Measurements from ENCODE around the gene APOA5. TPM values are rescaled to one million over a fixed set of nuclear protein-coding genes. Genes with fewer than 3 reads are reported as not detected.

The APOA5 gene
- total and polyA plus RNA-seq, 2 of the 4 experiments (the other 2 are of a cell fraction): not detected

- peaks cover 21% of the 10 kb centered on the region for H3K36me3 ChIP-seq (ENCODE audit: control insufficient read depth, insufficient read depth, low read length)
- no peak overlapping the region for H3K9ac ChIP-seq (ENCODE audit: low read depth, low read length)
- no peak overlapping the region for H4K5ac ChIP-seq (ENCODE audit: low read depth, low read length)
- peaks cover 24% of the 10 kb centered on the region for H3K9me1 ChIP-seq (ENCODE audit: insufficient read depth, low read length)
- H3K27ac ChIP-seq (ENCODE audit: insufficient read depth, low read length): no peak overlapping the region
- H3K79me1 ChIP-seq (ENCODE audit: low read depth in 1 of 2, low read length in 2 of 2): peaks cover 37 to 46% of the 10 kb centered on the region in 2 experiments
- no peak overlapping the region for H2BK15ac ChIP-seq (ENCODE audit: low read depth, low read length)
- ATAC-seq (ENCODE audit: low read depth): no peak
- no peak overlapping the region for H2AK5ac ChIP-seq (ENCODE audit: low read depth, low read length)
- in situ Hi-C loops (cut with MboI; ENCODE audit: low sequenced_read_pairs) (loop anchor here (5.0 kb wide), 1 partner anchor 443 kb away; the partner anchor contains the start of genes PCSK7 and RNF214), intact Hi-C loops (cut with micrococcal nuclease) (loop anchor here (1.0 kb wide), 1 partner anchor 47 kb away; no protein-coding TSS in a partner anchor), dilution Hi-C loops (cut with HindIII; ENCODE audit: low sequenced_read_pairs, unreplicated experiment) (no loop called here)
- no peak overlapping the region; the same call in 1 of the 2 replicates for H2BK20ac ChIP-seq (ENCODE audit: low read depth, low read length)
- no peak overlapping the region for H3K4me2 ChIP-seq (ENCODE audit: low read depth, low read length)
- no peak for DNase-seq
- no peak overlapping the region for H3K56ac ChIP-seq (ENCODE audit: extremely low read depth, insufficient read depth, low read length)
- H2BK5ac ChIP-seq (ENCODE audit: low read depth, low read length, poor library complexity, severe bottlenecking): no peak overlapping the region
- H2AK9ac ChIP-seq (replicated peaks; ENCODE audit: low read depth, low read length, poor library complexity): peak overlapping the region; percentile 28
- POLR2A ChIA-PET (ENCODE audit: unreplicated experiment): no interaction called here
- BruUV-seq (replicated peaks): no TSS peak
- H2AFZ ChIP-seq (replicated peaks; ENCODE audit: low read length, poor library complexity): no peak overlapping the region
- no CpG with 5 or more reads among the region's 4 CpGs for WGBS, 2 experiments (ENCODE audit: extremely low coverage in 2 of 2, insufficient read length in 1 of 2)
- no peaks in the 10 kb centered on the region for H3K9me3 ChIP-seq (ENCODE audit: control insufficient read depth, insufficient read depth, low read length)
- TF ChIP-seq RFX5 (IDR thresholded peaks at IDR 0.05; ENCODE audit: low read depth, low read length) (no peak), NFE2L2 (IDR thresholded peaks at IDR 0.05; ENCODE audit: low read depth, low read length) (no peak), MAFK (IDR thresholded peaks at IDR 0.05; ENCODE audit: low read depth, low read length) (no peak), FOS (IDR thresholded peaks at IDR 0.05; ENCODE audit: low read depth, low read length) (no peak), MAZ (IDR thresholded peaks at IDR 0.05; ENCODE audit: borderline replicate concordance, low read depth, low read length) (no peak)
- H4K91ac ChIP-seq (ENCODE audit: insufficient read depth, low read depth, low read length): 0 out of 2 replicates have a peak overlapping the region, but pooled peaks have one; percentile 75
- peak overlapping the region; percentile 96 to 98; a peak in 2 of 4 replicates for H4K8ac ChIP-seq (ENCODE audit: low read depth in 2 of 2, low read length in 2 of 2)
- H3K14ac ChIP-seq (replicated peaks; ENCODE audit: low read depth, low read length): no peak overlapping the region
- no peaks in the 10 kb centered on the region for H3K27me3 ChIP-seq (ENCODE audit: control insufficient read depth, insufficient read depth, low read length)
- H3K18ac ChIP-seq (ENCODE audit: low read depth, low read length): no peak overlapping the region
- H4K20me1 ChIP-seq (ENCODE audit: insufficient read depth, low read length): 0 out of 2 replicates have a peak, but pooled peaks cover 4% of the 10 kb centered on the region
- CTCF ChIA-PET: no interaction called here
- no peak overlapping the region for H3K4me3 ChIP-seq (ENCODE audit: insufficient read depth, low read depth, low read length)
- 0 out of 2 replicates have a peak overlapping the region, but pooled peaks have one; percentile 10 for H3K23ac ChIP-seq (ENCODE audit: low read depth, low read length)
- H3K4me1 ChIP-seq (ENCODE audit: control insufficient read depth, insufficient read depth, low read length): peaks cover 6% of the 10 kb centered on the region
- H2BK120ac ChIP-seq (ENCODE audit: low read depth, low read length): no peak overlapping the region
- no peak overlapping the region for H3K4ac ChIP-seq (ENCODE audit: low read depth, low read length)
These were observed 2.7 kb downstream of the APOA5 start for GRCh38 chr11:116788975-116789374.

All from IMR-90 (cell line).